ENCODE measurements around the gene ALPK1. TPM values are rescaled to one million over a fixed set of nuclear protein-coding genes. Genes with fewer than 3 reads are reported as not detected.

The ALPK1 gene
- polyA plus RNA-seq, 1 of the 3 experiments (the other 2 are of a cell fraction): 2.8 TPM

GRCh38 chr4:112299721-112300120 is 2.6 kb downstream of the ALPK1 start:
- POLR2A ChIA-PET: no interaction called here
- CTCF ChIA-PET: interaction anchor here (1.0 to 1.2 kb wide), 2 partner anchors 28 to 463 kb away, joined by 3 read pairs; no protein-coding TSS in a partner anchor
- peaks cover 5% of the 10 kb centered on the region for H3F3A ChIP-seq (replicated peaks; ENCODE audit: insufficient read depth)

More at GRCh38 chr4:112299721-112300120, 2.6 kb downstream of the ALPK1 start:
- Histone ChIP-seq H3K9me2 (no peaks in the 10 kb centered on the region), H3K4me3 (ENCODE audit: low read depth in 2 of 2, low read length in 1 of 2) (no peak overlapping the region), H3K36me3 (replicated peaks in 1 of 2; ENCODE audit: control insufficient read depth in 1 of 2, insufficient read depth in 2 of 2, low read length in 1 of 2) (no peaks in the 10 kb centered on the region), H2AFZ (ENCODE audit: low read depth) (no peak overlapping the region), H3K27ac (ENCODE audit: low read depth in 2 of 2, low read length in 1 of 2) (no peak overlapping the region), H3K9me3 (no peaks in the 10 kb centered on the region), H3K79me2 (ENCODE audit: insufficient read depth) (no peaks in the 10 kb centered on the region), H3K27me3 (ENCODE audit: insufficient read depth) (no peaks in the 10 kb centered on the region), H3K9ac (no peak overlapping the region), H4K20me1 (ENCODE audit: insufficient read depth) (no peaks in the 10 kb centered on the region), H3K4me2 (no peak overlapping the region), H3K4me1 (ENCODE audit: control insufficient read depth in 1 of 2, insufficient read depth in 2 of 2, low read depth in 1 of 2, low read length in 1 of 2) (peaks cover 0 to 6% of the 10 kb centered on the region in 2 experiments; a peak in 2 of 4 replicates)
- TF ChIP-seq RFX5 (IDR thresholded peaks at IDR 0.05; ENCODE audit: low read length) (no peak), FOXM1 (IDR thresholded peaks at IDR 0.05; ENCODE audit: low read depth) (no peak), EP300 (IDR thresholded peaks at IDR 0.05; ENCODE audit: borderline replicate concordance in 1 of 2, low read depth in 1 of 2, low read length in 1 of 2) (no peak), SMC3 (IDR thresholded peaks at IDR 0.05; ENCODE audit: low read depth, low read length) (no peak), IRF3 (IDR thresholded peaks at IDR 0.05; ENCODE audit: low read depth, low read length) (no peak), RCOR1 (IDR thresholded peaks at IDR 0.05; ENCODE audit: low read length) (no peak), MEF2A (IDR thresholded peaks at IDR 0.05; ENCODE audit: borderline replicate concordance, low read depth) (no peak), REST (IDR thresholded peaks at IDR 0.05; ENCODE audit: low read depth, low read length) (no peak), USF2 (IDR thresholded peaks at IDR 0.05; ENCODE audit: borderline replicate concordance, low read depth, low read length) (no peak), CTCF (IDR thresholded peaks at IDR 0.05) (no peak), FOXJ3 (CRISPR knock-in tag; IDR thresholded peaks at IDR 0.05) (no peak), GABPA (IDR thresholded peaks at IDR 0.05; ENCODE audit: low read depth) (no peak), NRF1 (IDR thresholded peaks at IDR 0.05; ENCODE audit: low read depth, low read length) (no peak), RXRA (IDR thresholded peaks at IDR 0.05; ENCODE audit: borderline replicate concordance, low read depth) (no peak), JUND (IDR thresholded peaks at IDR 0.05) (no peak), MXI1 (IDR thresholded peaks at IDR 0.05; ENCODE audit: low read depth, low read length) (no peak), FOSL2 (IDR thresholded peaks at IDR 0.05; ENCODE audit: borderline replicate concordance, low read depth) (no peak)
- no peak for DNase-seq
- WGBS (ENCODE audit: low lambda C conversion rate): 90% methylated on average over 4 of the region's 4 CpGs
